Activated CD8-positive, alpha-beta memory T cell treated with anti-CD3 and anti-CD28 coated beads for 48 hours (primary cell): ENCODE measurements around the gene FAT1.

Source experiments
- DNase-seq, 3 experiments: peaks; one replicate each; pipeline ENCODE4 v3.0.0-alpha.2; 2020; ENCODE audit warnings: low read depth in 2 of 3, low spot score in 2 of 3

Gene FAT1

GRCh38 chr4:186622788-186623464 lies 100.7 kb downstream of the FAT1 start:
- no peak for DNase-seq

- no peak for DNase-seq
Observed at GRCh38 chr4:186621959-186622553, 101.6 kb downstream of the FAT1 start.

GRCh38 chr4:186619088-186619487 lies 104.6 kb downstream of the FAT1 start:
- no peak for DNase-seq

- no peak for DNase-seq
Observed at GRCh38 chr4:186617921-186618320, 105.7 kb downstream of the FAT1 start.

GRCh38 chr4:186607490-186607889 lies 116.2 kb downstream of the FAT1 start:
- DNase-seq = no peak

- no peak for DNase-seq
Observed at GRCh38 chr4:186606591-186606992, 117.1 kb downstream of the FAT1 start.

GRCh38 chr4:186605261-186605865 lies 118.3 kb downstream of the FAT1 start:
- DNase-seq = no peak

GRCh38 chr4:186604124-186604807 lies 119.4 kb downstream of the FAT1 start:
- no peak for DNase-seq

- no peak for DNase-seq
Observed at GRCh38 chr4:186602978-186603377, 120.7 kb downstream of the FAT1 start.

- no peak for DNase-seq
Observed at GRCh38 chr4:186599483-186599882, 124.2 kb downstream of the FAT1 start.

GRCh38 chr4:186598686-186599085 lies 125.0 kb downstream of the FAT1 start:
- no peak for DNase-seq

GRCh38 chr4:186596850-186597390 lies 126.7 kb downstream of the FAT1 start:
- DNase-seq = no peak

- DNase-seq = no peak
Observed at GRCh38 chr4:186596346-186596745, 127.3 kb downstream of the FAT1 start.

GRCh38 chr4:186593587-186593973 lies 130.1 kb downstream of the FAT1 start:
- DNase-seq = no peak

- DNase-seq = no peak
Observed at GRCh38 chr4:186592966-186593586, 130.6 kb downstream of the FAT1 start.

- no peak for DNase-seq
Observed at GRCh38 chr4:186592445-186592844, 131.2 kb downstream of the FAT1 start.

GRCh38 chr4:186591651-186592050 lies 132.0 kb downstream of the FAT1 start:
- no peak for DNase-seq

GRCh38 chr4:186588503-186588902 lies 135.2 kb downstream of the FAT1 start:
- DNase-seq = no peak

GRCh38 chr4:186587416-186588018 lies 136.1 kb downstream of the FAT1 start:
- peak in 2 of 3 experiments; percentile 24 to 40 for DNase-seq

- no peak for DNase-seq
Observed at GRCh38 chr4:186586205-186586604, 137.5 kb downstream of the FAT1 start.

GRCh38 chr4:186584912-186585311 lies 138.7 kb downstream of the FAT1 start:
- DNase-seq = no peak
